NCI-H1694 (cell line): ENCODE data around the gene C1QA.

ENCODE experiments used
- DNase-seq: peaks from one replicate; lab custom pipeline; 2025; lab: John Stamatoyannopoulos, UW

Gene C1QA

GRCh38 chr1:22636353-22636752 is at the start of gene C1QA:
C1QA (plus strand) TSS chr1:22636628; CDS start chr1:22637617, 989 bp downstream.
- DNase-seq = no peak

- DNase-seq = no peak
These were observed 49.2 kb upstream of the C1QA start for GRCh38 chr1:22587247-22587646.

GRCh38 chr1:22588899-22589422 is 47.5 kb upstream of the C1QA start:
- DNase-seq = no peak

DNA sequence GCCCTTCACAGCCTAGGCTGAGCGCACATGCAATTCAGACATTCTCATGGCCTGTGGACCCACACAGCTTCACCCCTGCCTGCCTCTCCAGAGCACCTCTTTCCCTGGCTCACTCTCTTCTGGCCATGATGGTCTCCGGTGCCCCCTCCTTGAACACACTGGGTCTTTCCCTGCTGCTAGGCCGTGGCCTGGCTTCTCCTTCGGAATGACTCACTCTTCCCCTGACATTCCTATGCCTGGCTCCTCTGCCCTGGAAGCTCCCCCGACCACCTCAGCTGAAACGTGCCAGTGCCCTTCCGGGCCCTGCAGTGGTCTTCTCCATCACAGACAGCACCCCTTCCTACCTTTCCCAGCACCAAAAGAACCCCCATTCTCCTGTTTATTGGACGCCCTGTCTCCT is 44.9 kb upstream of the C1QA start:
- no peak for DNase-seq

DNA sequence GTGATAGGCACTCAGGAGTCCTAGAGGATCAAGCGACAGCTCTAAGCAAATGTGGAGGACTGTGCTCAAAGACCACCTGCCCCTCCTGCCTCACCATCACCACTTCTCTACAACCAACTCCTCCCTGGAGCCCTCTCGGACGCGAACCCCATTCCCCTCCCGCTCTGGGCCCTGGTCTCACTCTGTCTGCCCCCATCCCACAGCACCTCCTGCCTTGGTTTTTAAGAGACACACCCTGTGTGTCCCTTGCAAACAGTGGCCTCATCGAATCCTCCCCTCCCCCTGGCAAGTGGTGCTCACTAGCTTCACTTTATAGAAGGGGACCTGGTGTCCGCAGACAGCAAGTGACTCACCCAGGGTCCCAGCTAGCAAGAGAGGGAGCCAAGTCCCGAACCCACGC is 44.4 kb upstream of the C1QA start:
- DNase-seq = no peak

DNA sequence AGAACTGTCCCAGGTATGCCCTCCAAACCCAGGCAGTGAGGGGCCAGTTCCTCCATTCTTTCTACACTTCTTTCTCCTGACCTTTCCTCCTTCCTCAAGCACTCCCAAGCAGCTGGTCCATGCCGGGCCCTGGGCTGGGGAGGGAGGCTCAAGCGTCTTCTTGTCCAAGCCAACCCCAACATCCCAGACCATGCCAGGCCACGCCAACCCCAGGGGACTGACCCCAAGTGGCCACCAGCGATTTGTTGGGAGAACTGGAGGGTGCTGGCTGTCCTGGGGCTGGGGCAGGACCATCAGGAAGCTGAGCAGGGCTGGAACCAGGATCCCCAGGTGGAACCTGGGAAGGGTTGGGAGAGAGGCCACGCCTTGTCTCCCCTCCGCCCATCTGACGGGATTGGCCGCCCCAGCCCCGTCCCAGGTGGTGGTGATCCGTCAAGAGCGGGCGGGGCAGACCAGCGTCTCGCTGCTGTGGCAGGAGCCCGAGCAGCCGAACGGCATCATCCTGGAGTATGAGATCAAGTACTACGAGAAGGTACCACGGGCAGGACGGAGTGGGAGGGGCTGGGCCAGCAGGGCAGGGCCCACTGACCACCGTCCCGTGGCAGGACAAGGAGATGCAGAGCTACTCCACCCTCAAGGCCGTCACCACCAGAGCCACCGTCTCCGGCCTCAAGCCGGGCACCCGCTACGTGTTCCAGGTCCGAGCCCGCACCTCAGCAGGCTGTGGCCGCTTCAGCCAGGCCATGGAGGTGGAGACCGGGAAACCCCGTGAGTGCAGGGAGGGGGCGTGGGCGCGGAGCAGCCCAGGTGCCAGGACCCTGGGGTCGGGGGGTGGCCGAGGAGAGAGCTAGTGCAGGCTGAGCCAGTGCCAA is 43.3 kb upstream of the C1QA start:
- DNase-seq = no peak

GRCh38 chr1:22594396-22594795 is 42.0 kb upstream of the C1QA start:
- no peak for DNase-seq

DNA sequence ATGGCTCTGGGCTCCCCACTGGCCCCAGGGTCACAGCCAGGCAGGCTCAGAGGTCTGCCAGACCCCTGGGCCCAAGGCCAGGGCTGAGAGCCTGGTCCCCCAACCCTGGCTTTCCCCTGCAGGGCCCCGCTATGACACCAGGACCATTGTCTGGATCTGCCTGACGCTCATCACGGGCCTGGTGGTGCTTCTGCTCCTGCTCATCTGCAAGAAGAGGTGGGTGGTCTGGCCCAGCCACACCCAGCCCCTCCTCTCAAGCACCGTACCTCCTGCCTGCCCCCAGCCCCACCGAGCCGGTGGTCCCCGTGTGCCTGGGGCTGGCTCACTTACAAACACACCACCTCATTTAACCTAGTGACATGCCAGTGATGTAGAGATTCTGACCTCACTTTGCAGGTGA is 41.3 kb upstream of the C1QA start:
- no peak for DNase-seq

DNA sequence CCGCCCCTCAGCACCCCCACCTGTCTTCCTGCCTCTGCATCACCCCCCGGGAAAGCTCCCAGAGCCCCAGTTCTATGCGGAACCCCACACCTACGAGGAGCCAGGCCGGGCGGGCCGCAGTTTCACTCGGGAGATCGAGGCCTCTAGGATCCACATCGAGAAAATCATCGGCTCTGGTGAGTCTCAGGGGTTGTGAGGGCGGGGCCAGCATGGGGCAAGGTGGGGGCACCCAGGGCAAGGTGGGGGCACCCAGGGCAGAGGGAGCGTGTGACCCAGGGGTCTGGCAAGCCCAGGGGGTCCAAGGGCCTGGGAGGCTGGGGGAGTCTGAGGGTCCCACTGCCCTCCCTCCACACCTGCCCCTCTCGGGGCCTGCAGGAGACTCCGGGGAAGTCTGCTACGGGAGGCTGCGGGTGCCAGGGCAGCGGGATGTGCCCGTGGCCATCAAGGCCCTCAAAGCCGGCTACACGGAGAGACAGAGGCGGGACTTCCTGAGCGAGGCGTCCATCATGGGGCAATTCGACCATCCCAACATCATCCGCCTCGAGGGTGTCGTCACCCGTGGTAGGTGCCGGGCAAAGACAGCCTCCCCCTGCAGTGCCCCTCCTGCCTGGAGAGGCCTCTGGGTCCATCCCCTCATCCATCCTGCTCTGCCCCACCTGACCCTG is 39.0 kb upstream of the C1QA start:
- DNase-seq = no peak

DNA sequence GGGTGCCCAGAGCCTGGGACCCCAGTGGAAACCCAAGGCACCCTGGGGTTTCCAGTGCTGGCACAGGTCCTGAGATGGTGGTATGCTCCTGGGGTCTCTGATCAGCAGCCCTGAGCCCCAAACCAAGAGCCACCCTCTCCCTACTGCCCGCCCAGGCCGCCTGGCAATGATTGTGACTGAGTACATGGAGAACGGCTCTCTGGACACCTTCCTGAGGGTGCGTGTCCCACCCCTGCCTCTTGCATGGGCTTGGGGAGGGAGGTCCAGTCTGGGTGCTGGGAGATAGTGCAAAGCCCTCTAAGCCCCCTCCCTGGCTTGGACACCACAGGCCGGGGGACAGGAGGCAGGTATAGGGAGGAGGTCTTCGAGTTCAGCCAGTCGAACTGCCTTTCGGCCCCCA is 38.4 kb upstream of the C1QA start:
- no peak for DNase-seq

GRCh38 chr1:22598736-22599135 is 37.7 kb upstream of the C1QA start:
- DNase-seq = no peak

- no peak for DNase-seq
These were observed 36.2 kb upstream of the C1QA start for GRCh38 chr1:22600071-22600816.

DNA sequence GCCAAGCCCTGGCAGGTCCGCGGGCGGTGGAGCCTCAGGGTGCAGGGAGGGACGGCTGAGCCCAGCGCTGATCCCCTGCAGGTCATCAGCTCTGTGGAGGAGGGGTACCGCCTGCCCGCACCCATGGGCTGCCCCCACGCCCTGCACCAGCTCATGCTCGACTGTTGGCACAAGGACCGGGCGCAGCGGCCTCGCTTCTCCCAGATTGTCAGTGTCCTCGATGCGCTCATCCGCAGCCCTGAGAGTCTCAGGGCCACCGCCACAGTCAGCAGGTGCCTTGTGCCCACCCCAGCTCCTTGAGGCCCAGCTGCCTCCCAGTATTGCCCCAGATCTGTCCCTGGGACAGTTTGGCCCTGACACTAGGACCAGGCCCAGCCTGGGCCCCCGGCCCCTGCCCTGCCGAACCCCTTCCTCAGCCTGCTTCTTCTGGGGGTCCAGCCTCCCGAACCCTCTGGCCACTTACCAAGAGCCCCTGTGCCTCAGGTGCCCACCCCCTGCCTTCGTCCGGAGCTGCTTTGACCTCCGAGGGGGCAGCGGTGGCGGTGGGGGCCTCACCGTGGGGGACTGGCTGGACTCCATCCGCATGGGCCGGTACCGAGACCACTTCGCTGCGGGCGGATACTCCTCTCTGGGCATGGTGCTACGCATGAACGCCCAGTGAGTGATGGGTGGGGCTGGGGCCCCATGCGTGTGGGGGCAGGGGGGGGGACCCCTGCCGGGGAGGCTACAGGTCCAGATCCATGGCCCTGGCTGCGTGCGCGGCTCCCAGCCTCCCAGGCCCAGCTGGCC is 35.4 kb upstream of the C1QA start:
- DNase-seq = no peak

DNA sequence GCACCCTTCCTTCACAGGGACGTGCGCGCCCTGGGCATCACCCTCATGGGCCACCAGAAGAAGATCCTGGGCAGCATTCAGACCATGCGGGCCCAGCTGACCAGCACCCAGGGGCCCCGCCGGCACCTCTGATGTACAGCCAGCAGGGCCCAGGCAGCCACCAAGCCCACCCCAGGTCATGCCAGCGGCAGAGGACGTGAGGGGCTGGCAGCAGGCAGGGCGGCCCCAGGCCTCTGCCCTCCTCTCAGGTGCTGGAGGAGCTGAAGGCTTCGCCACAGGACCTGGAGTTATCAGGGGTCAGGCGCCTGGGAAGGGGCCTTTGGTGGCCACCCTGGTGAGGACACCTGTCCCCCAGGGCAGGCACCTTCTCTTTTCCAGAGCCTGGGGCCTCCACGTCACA is 34.8 kb upstream of the C1QA start:
- DNase-seq = no peak

- no peak for DNase-seq
These were observed 34.2 kb upstream of the C1QA start for GRCh38 chr1:22602060-22602740.

GRCh38 chr1:22606161-22606560 is 30.3 kb upstream of the C1QA start:
- DNase-seq = no peak

GRCh38 chr1:22607154-22607553 is 29.3 kb upstream of the C1QA start:
- no peak for DNase-seq

- DNase-seq = no peak
These were observed 28.1 kb upstream of the C1QA start for GRCh38 chr1:22608361-22608760.

DNA sequence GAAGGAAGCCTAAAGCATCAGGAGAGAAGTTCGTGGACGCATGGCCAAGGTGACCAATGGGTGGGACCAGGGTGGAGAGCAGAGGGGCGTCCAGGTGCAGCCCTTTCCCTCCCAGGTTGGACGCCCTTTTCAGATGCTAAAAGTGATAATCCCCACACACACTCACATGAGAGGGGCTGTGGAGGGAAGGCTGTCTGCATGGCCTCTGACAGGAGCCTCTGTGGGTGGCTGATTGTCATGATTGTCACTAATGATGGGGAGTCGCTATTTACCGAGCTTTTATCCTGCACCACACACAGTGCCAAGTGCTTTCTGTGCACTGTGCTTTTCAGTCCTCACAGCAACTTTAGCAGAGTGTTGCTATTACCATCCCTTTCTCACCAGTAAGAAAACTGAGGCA is 27.1 kb upstream of the C1QA start:
- no peak for DNase-seq

GRCh38 chr1:22611530-22611947 is 24.9 kb upstream of the C1QA start:
- DNase-seq = no peak
